ENCODE measurements around the gene SLX4IP. TPM values are rescaled to one million over a fixed set of nuclear protein-coding genes. Genes with fewer than 3 reads are reported as not detected.

Gene SLX4IP
- total and polyA plus RNA-seq, 8 donors: 2.5 to 6.4 (median 2.8) TPM

DNA sequence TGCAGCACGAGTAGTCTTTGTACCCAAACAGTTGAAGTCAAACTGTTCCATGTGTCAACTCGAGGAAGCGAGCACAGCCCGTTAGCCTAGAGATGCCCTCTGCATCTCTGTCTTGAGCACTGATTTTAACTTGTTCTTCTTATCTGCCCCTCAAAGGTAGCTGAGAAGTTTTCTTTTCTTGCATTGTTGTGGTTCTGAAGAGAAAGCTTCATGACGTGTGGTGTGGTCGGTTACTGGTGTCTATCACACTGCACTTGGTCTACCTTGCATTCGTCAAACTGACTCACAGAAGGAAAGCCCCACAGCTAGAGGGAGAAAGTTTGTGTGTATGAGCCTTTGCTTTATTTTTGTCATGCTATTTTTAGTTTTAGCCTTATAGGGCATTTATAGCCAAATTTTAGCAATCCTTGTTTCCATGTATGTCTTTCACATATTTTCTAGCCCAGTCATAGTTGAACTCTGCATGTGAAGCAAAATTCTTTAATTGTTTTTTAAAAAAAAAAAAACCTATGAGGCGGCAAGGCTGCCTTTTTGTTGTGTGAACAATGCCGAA, 123.6 kb downstream of the SLX4IP start:
- intact Hi-C loops (cut with DNase I): loop anchor here in 2 of 3 donors (5.0 to 10.0 kb wide), 2 partner anchors 714 to 986 kb away; no protein-coding TSS in a partner anchor
- FAIRE-seq (no peak), ATAC-seq (no peak)

DNA sequence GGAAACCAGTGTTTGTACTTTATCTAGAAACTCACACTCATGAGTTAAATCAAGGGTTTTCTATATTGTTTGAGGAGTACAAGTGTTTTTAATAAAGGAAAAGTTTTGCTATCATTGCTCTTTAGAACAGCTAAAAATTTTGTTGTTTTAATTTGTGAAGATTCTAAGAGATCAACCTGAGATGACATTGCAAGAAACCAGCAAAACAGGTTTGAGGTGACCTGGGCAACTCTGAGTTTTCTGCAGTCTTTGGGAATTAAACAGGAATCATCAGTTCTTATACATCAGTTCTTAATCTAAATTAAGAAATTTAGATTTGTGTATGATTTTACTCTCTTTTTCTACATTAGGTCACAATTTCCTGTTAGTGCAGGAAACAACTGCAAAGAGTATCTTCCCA, 124.2 kb downstream of the SLX4IP start:
- DNase-seq: no peak
- Histone ChIP-seq H3K4me1 (peaks cover 0 to 6% (median 3%) of the 10 kb centered on the region in 3 donors), H3K36me3 (no peaks in the 10 kb centered on the region), H3K27ac (no peak overlapping the region), H3K9me3 (no peaks in the 10 kb centered on the region), H3K4me3 (no peak overlapping the region), H3K27me3 (no peaks in the 10 kb centered on the region)
- TF ChIP-seq, protein P1, sequence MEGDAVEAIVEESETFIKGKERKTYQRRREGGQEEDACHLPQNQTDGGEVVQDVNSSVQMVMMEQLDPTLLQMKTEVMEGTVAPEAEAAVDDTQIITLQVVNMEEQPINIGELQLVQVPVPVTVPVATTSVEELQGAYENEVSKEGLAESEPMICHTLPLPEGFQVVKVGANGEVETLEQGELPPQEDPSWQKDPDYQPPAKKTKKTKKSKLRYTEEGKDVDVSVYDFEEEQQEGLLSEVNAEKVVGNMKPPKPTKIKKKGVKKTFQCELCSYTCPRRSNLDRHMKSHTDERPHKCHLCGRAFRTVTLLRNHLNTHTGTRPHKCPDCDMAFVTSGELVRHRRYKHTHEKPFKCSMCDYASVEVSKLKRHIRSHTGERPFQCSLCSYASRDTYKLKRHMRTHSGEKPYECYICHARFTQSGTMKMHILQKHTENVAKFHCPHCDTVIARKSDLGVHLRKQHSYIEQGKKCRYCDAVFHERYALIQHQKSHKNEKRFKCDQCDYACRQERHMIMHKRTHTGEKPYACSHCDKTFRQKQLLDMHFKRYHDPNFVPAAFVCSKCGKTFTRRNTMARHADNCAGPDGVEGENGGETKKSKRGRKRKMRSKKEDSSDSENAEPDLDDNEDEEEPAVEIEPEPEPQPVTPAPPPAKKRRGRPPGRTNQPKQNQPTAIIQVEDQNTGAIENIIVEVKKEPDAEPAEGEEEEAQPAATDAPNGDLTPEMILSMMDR (IDR thresholded peaks at IDR 0.05): no peak
- intact Hi-C loops (cut with DNase I): loop anchor here in 2 of 3 donors (5.0 to 10.0 kb wide), 2 partner anchors 713 to 986 kb away; no protein-coding TSS in a partner anchor
- peak in 1 of 4 donors; percentile 33 for ATAC-seq
- no peak for FAIRE-seq

More for the DNA sequence above, 123.6 kb downstream of the SLX4IP start:
- Histone ChIP-seq H3K4me1 (peaks cover 0 to 10% (median 6%) of the 10 kb centered on the region in 3 donors), H3K4me3 (no peak overlapping the region), H3K27ac (no peak overlapping the region), H3K36me3 (no peaks in the 10 kb centered on the region), H3K9me3 (no peaks in the 10 kb centered on the region), H3K27me3 (no peaks in the 10 kb centered on the region)
- TF ChIP-seq, protein P1 (IDR thresholded peaks at IDR 0.05): no peak
- WGBS, 2 donors: 86 to 89% methylated on average over 9 of the region's 9 CpGs
- DNase-seq: no peak

DNA sequence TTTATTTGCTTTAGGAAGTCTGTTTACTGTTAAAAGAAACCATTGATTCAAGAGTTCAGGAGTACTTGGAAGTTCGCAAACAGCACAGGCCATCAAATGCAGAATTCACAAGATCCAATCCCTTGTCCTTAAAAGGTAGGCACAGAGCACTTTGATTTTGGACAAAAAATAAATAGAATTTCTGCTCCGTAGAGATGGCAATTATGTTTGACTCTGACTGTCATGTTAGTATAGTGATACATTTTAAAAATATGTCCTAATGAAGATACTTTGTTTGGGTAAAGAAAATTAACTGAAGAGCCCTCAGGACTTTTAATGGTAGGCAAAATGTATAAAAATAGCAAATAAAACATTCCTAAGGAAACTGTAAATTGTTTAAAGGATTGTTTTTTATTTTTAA, 125.6 kb downstream of the SLX4IP start:
- WGBS, 2 donors: 88 to 96% methylated on average over 2 of the region's 2 CpGs
- Histone ChIP-seq H3K36me3 (no peaks in the 10 kb centered on the region), H3K27me3 (no peaks in the 10 kb centered on the region), H3K4me3 (no peak overlapping the region), H3K9me3 (no peaks in the 10 kb centered on the region), H3K4me1 (peaks cover 0 to 6% (median 0%) of the 10 kb centered on the region in 3 donors), H3K27ac (no peak overlapping the region)
- intact Hi-C loops (cut with DNase I): no loop called here
- ATAC-seq (no peak), FAIRE-seq (no peak), DNase-seq (no peak)
- TF ChIP-seq, protein P1 (IDR thresholded peaks at IDR 0.05): no peak

DNA sequence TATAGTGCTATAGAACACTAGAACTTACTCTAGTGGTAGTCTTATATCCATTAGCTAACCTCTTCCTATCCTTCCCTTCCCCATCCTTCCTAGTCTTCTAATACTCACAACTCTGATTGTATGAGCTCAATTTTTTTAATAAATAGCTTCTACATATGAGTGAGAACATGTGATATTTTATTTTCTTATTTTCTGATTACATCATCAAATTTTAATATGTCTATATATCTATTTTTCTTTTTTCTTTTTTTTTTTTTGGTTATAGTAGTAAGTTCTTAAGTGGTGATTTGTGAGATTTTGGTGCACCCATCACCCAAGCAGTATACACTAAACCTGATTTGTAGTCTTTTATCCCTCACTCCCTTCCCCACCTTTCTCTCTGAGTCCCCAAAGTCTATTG, 126.2 kb downstream of the SLX4IP start:
- no peaks in the 10 kb centered on the region for H3K36me3 ChIP-seq
- ATAC-seq (no peak), DNase-seq (no peak), FAIRE-seq (no peak)
- H3K4me1 ChIP-seq: peaks cover 0 to 6% (median 0%) of the 10 kb centered on the region in 3 donors
- intact Hi-C loops (cut with DNase I): no loop called here
- TF ChIP-seq, protein P1 (IDR thresholded peaks at IDR 0.05): no peak
- H3K4me3 ChIP-seq: no peak overlapping the region
- H3K27ac ChIP-seq: no peak overlapping the region
- no peaks in the 10 kb centered on the region for H3K27me3 ChIP-seq
- no peaks in the 10 kb centered on the region for H3K9me3 ChIP-seq

DNA sequence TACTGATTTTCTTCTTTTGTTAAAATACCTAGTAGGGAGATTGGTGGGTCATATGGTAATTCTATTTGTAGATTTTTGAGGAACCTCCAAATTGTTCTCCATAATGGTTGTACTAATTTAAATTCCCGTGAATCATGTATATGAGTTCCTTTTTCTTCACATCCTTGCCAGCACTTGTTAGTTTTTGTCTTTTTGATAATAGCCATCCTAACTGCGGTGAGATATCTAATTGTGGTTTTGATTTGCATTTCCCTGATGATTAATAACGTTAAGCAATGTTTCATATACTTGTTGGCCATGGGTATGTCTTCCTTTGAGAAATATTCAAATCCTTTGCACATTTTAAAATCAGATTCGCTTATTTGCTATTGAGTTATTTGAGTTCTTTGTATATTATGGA, 127.8 kb downstream of the SLX4IP start:
- no peaks in the 10 kb centered on the region for H3K36me3 ChIP-seq
- DNase-seq (no peak), ATAC-seq (no peak), FAIRE-seq (no peak)
- 93 to 96% methylated on average over 4 of the region's 4 CpGs for WGBS, 2 donors
- no peaks in the 10 kb centered on the region for H3K27me3 ChIP-seq
- TF ChIP-seq, protein P1 (IDR thresholded peaks at IDR 0.05): no peak
- H3K4me1 ChIP-seq: peaks cover 0 to 6% (median 0%) of the 10 kb centered on the region in 3 donors
- intact Hi-C loops (cut with DNase I): no loop called here
- no peak overlapping the region for H3K27ac ChIP-seq
- H3K4me3 ChIP-seq: no peak overlapping the region
- H3K9me3 ChIP-seq: no peaks in the 10 kb centered on the region

All from pancreas (tissue), 10 donors.